Measurements from ENCODE around the gene S100A11. TPM values are rescaled to one million over a fixed set of nuclear protein-coding genes. Genes with fewer than 3 reads are reported as not detected.

Gene S100A11
- total and polyA plus RNA-seq, 10 donors = 243 to 669 (median 449) TPM

DNA sequence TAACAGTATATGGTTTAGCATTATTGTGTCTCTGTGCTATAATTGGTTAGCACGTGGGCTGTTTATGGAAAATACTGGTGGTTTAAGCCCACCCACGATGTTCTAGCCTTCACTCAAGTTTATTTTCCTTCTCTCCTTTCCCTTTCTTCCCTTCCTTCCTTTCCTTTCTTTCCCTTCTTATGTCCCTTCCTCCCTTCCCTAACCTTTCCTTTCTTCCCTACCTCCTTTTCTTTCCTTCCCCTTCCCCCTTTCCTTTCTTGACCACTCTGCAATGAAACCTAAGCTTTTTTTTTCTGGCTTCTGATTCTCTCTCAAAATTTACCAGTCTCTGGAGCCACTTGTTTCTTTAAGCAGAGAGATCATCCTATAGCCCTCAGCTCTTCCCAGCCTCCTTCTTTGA is 29.8 kb downstream of the S100A11 start:
- H3K4me3 ChIP-seq = no peak overlapping the region
- 32 to 57% (median 48%) methylated on average over 2 of the region's 2 CpGs for WGBS, 5 donors
- peaks cover 0 to 51% (median 0%) of the 10 kb centered on the region in 7 donors for H3K27me3 ChIP-seq (replicated peaks in 1 of 7)
- no peaks in the 10 kb centered on the region for H3K36me3 ChIP-seq
- H3K9me3 ChIP-seq = no peaks in the 10 kb centered on the region
- no peak overlapping the region for H3K27ac ChIP-seq
- intact Hi-C loops (cut with DNase I; ENCODE audit: low total_unique reads) = no loop called here
- TF ChIP-seq POLR2A (IDR thresholded peaks at IDR 0.05) = no peak
- TF ChIP-seq POLR2AphosphoS5 (IDR thresholded peaks at IDR 0.05) = no peak
- TF ChIP-seq, protein P1, sequence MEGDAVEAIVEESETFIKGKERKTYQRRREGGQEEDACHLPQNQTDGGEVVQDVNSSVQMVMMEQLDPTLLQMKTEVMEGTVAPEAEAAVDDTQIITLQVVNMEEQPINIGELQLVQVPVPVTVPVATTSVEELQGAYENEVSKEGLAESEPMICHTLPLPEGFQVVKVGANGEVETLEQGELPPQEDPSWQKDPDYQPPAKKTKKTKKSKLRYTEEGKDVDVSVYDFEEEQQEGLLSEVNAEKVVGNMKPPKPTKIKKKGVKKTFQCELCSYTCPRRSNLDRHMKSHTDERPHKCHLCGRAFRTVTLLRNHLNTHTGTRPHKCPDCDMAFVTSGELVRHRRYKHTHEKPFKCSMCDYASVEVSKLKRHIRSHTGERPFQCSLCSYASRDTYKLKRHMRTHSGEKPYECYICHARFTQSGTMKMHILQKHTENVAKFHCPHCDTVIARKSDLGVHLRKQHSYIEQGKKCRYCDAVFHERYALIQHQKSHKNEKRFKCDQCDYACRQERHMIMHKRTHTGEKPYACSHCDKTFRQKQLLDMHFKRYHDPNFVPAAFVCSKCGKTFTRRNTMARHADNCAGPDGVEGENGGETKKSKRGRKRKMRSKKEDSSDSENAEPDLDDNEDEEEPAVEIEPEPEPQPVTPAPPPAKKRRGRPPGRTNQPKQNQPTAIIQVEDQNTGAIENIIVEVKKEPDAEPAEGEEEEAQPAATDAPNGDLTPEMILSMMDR (IDR thresholded peaks at IDR 0.05 in 8 of 11, conservative IDR thresholded peaks at IDR 0.05 in 3 of 11) = no peak
- peaks cover 0 to 8% (median 1%) of the 10 kb centered on the region in 6 donors for H3K4me1 ChIP-seq
- no peak for DNase-seq

DNA sequence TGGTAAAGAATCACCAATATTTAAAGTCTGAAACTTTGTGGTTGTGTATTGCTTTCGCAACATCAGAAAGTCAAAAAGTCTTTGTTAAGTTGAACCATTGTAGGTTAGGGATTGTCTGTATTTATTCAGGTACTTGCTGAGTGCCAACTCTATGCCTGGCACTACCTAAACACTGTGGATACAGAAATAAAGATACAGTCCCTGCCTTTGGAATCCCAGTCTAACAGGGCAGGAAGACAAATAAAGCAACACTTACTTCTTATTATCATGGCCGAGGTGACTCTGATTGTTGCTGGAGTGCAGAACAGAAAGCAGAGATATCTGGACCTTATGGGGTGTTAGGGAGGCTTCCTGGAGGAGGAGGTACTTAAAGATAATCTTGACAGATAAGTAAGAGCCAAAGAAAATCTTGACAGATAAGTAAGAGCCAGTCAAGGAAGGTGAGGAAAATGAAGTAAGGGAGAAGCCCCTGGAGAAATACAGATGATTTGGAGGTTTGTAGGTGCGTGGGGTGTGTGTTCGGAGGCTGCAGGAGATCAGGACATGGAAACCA is 31.4 kb downstream of the S100A11 start:
- TF ChIP-seq POLR2AphosphoS5 (IDR thresholded peaks at IDR 0.05) (no peak), POLR2A (IDR thresholded peaks at IDR 0.05) (no peak)
- TF ChIP-seq, protein P1 (IDR thresholded peaks at IDR 0.05 in 8 of 11, conservative IDR thresholded peaks at IDR 0.05 in 3 of 11) = no peak
- no peak for DNase-seq
- Histone ChIP-seq H3K27ac (no peak overlapping the region), H3K4me3 (no peak overlapping the region), H3K27me3 (replicated peaks in 1 of 7) (peaks cover 0 to 49% (median 0%) of the 10 kb centered on the region in 7 donors), H3K36me3 (no peaks in the 10 kb centered on the region), H3K9me3 (no peaks in the 10 kb centered on the region), H3K4me1 (peaks cover 0 to 18% (median 10%) of the 10 kb centered on the region in 6 donors)
- WGBS, 5 donors = 64 to 70% (median 69%) methylated on average over 4 of the region's 4 CpGs
- intact Hi-C loops (cut with DNase I; ENCODE audit: low total_unique reads) = no loop called here

DNA sequence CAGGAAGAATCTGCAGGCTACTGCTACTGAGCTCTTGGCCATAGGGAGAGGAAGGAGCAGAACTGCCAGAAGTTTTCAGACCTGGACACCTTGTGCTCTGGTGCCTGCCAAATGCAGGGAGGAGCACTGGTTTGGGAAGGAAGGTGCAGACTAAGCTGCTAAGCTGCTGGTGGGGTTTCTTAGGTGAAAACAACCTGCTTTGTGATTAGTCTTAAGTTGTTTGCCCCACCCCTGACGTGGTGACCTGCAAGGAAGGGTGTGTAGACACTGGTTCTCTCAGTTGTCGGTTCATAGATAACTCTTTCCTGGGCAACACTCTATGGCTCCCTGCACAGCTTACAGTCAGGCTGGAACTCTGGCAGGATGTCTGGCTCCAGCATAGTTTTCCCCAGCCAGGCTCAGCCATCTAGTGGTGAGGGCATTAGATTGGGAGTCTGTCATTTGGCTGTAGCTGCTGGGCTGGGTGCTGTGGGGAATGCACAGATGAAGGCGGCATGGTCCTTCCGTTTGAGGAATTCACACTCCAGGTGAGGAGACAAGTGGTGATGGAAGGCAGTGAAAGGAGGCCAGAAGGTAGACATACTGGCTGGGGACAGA is 32.9 kb downstream of the S100A11 start:
- intact Hi-C loops (cut with DNase I; ENCODE audit: low total_unique reads) = no loop called here
- H3K27ac ChIP-seq = no peak overlapping the region
- no peak for DNase-seq
- WGBS, 5 donors = 72 to 80% (median 76%) methylated on average over 4 of the region's 4 CpGs
- no peak overlapping the region for H3K4me3 ChIP-seq
- TF ChIP-seq, protein P1 (IDR thresholded peaks at IDR 0.05 in 8 of 11, conservative IDR thresholded peaks at IDR 0.05 in 3 of 11) = no peak
- TF ChIP-seq POLR2A (IDR thresholded peaks at IDR 0.05) = no peak
- TF ChIP-seq POLR2AphosphoS5 (IDR thresholded peaks at IDR 0.05) = no peak
- no peaks in the 10 kb centered on the region for H3K9me3 ChIP-seq
- H3K36me3 ChIP-seq = no peaks in the 10 kb centered on the region
- H3K27me3 ChIP-seq (replicated peaks in 1 of 7) = peaks cover 0 to 52% (median 0%) of the 10 kb centered on the region in 7 donors
- H3K4me1 ChIP-seq = peaks cover 0 to 13% (median 10%) of the 10 kb centered on the region in 6 donors

DNA sequence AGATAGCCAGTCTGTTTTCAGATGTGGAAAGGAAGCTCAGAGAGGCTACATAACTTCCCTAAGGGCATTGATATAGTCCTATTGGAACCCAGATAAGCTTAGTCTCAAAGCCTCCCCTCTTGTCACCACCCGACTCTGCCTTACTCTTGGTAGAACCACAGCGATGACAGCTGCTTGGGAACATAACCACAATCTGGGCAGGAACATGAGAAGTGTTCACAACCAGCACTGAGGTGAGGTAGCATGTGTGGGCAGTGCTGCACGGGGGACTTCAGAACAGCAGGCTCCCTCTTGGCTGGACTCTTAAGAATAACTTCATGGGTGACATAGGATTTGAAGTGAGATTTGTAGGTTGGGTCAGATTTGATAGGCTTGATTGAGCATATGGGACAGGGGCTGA is 33.8 kb downstream of the S100A11 start:
- Histone ChIP-seq H3K27ac (no peak overlapping the region), H3K9me3 (no peaks in the 10 kb centered on the region), H3K27me3 (replicated peaks in 1 of 7) (peaks cover 0 to 52% (median 0%) of the 10 kb centered on the region in 7 donors), H3K4me1 (peaks cover 0 to 12% (median 10%) of the 10 kb centered on the region in 6 donors), H3K36me3 (no peaks in the 10 kb centered on the region), H3K4me3 (no peak overlapping the region)
- 48 to 66% (median 52%) methylated on average over 3 of the region's 3 CpGs for WGBS, 5 donors
- intact Hi-C loops (cut with DNase I; ENCODE audit: low total_unique reads) = no loop called here
- no peak for DNase-seq
- TF ChIP-seq POLR2A (IDR thresholded peaks at IDR 0.05) = no peak
- TF ChIP-seq, protein P1 (IDR thresholded peaks at IDR 0.05 in 8 of 11, conservative IDR thresholded peaks at IDR 0.05 in 3 of 11) = no peak
- TF ChIP-seq POLR2AphosphoS5 (IDR thresholded peaks at IDR 0.05) = no peak
